Endothelial cell of umbilical vein (primary cell): ENCODE data around the gene MAEL. TPM values are rescaled to one million over a fixed set of nuclear protein-coding genes. Genes with fewer than 3 reads are reported as not detected.

Source experiments
- BruUV-seq: library from RNA; stranded (reverse); fragments of 400-500 nt; replicated peaks from 2 replicates; lab custom pipeline; 2021; lab: Mats Ljungman, UMichigan
- CTCF ChIA-PET: fragments of 300-600, 350-600 bp; sonication (Branson Sonifier 250); formaldehyde crosslinking; loops from one replicate; lab custom pipeline; 2021; ENCODE audit warnings: antibody characterized with exemption, inconsistent platforms; lab: Charles Lee
- POLR2A ChIA-PET: fragments of 300-600, 350-600 bp; sonication (Branson Sonifier 250); formaldehyde crosslinking; loops from one replicate; lab custom pipeline; 2021; ENCODE audit warnings: antibody characterized with exemption, inconsistent platforms; lab: Charles Lee
- DNase-seq: peaks from one replicate; pipeline ENCODE4 v3.0.0-alpha.2; 2011; ENCODE audit warnings: low read depth, low spot score
- FAIRE-seq: peaks from 2 replicates; lab custom pipeline; 2011; peaks lifted over from hg19 to GRCh38; lab: Jason Lieb, UNC
- H2AFZ ChIP-seq: 2 replicates; pipeline ENCODE4 v1.6.0; 2012; ENCODE audit warnings: low read depth, low read length, control low read depth, inconsistent platforms
- H3K27ac ChIP-seq: 2 replicates; pipeline ENCODE4 v1.5.1; 2011; ENCODE audit warnings: low read depth, mild to moderate bottlenecking, control low read depth, low read length, moderate library complexity; ENCODE audit not compliant: insufficient read depth
- H3K27me3 ChIP-seq, 2 experiments: 2 replicates each; pipeline versions ENCODE4 v1.6.0 to v1.6.1; 2011; ENCODE audit warnings: low read length in 2 of 2, mixed read lengths in 1 of 2; ENCODE audit not compliant: control insufficient read depth in 2 of 2, insufficient read depth in 2 of 2
- H3K36me3 ChIP-seq, 2 experiments: 2 replicates in 1 of 2; 3 replicates in 1 of 2; pipeline ENCODE4 v1.5.1; 2011; ENCODE audit warnings: low read length in 2 of 2, mild to moderate bottlenecking in 1 of 2, moderate library complexity in 1 of 2; ENCODE audit not compliant: control insufficient read depth in 2 of 2, insufficient read depth in 2 of 2; ENCODE audit errors: extremely low read depth in 1 of 2
- H3K4me1 ChIP-seq: 3 replicates; pipeline ENCODE4 v1.5.1; 2011; ENCODE audit warnings: mild to moderate bottlenecking, low read length; ENCODE audit not compliant: control insufficient read depth, insufficient read depth; ENCODE audit errors: extremely low read depth
- H3K4me2 ChIP-seq: 2 replicates; pipeline ENCODE4 v1.6.1; 2011; ENCODE audit warnings: low read length, control low read depth, mixed read lengths; ENCODE audit not compliant: insufficient read depth
- H3K4me3 ChIP-seq, 3 experiments: fragments of 200-600 bp in 1 of 3; sonication (generic), shearing (Covaris generic) in 1 of 3; replicated peaks in 1 of 3; 2 replicates each; pipeline ENCODE4 v1.5.1; 2011 to 2016; ENCODE audit warnings: control low read depth in 3 of 3, low read length in 3 of 3, mild to moderate bottlenecking in 2 of 3, inconsistent platforms in 1 of 3, low read depth in 1 of 3, moderate library complexity in 1 of 3; ENCODE audit not compliant: insufficient read depth in 1 of 3
- H3K79me2 ChIP-seq: 2 replicates; pipeline ENCODE4 v1.6.0; 2012; ENCODE audit warnings: low read length, inconsistent platforms; ENCODE audit not compliant: control insufficient read depth, insufficient read depth
- H3K9ac ChIP-seq: replicated peaks from 2 replicates; pipeline ENCODE3; 2011; ENCODE audit warnings: low read length, control low read depth; ENCODE audit not compliant: insufficient read depth; ENCODE audit errors: extremely low read depth
- H3K9me1 ChIP-seq: replicated peaks from 3 replicates; pipeline ENCODE4 v1.6.0; 2011; ENCODE audit warnings: mild to moderate bottlenecking, low read length; ENCODE audit not compliant: control insufficient read depth, insufficient read depth; ENCODE audit errors: extremely low read depth
- H3K9me3 ChIP-seq: replicated peaks from 2 replicates; pipeline ENCODE4 v1.5.1; 2012; ENCODE audit warnings: low read length, inconsistent platforms; ENCODE audit not compliant: control insufficient read depth, insufficient read depth
- H4K20me1 ChIP-seq: replicated peaks from 2 replicates; pipeline ENCODE3; 2011; ENCODE audit warnings: mild to moderate bottlenecking, low read length; ENCODE audit not compliant: control insufficient read depth, insufficient read depth; ENCODE audit errors: extremely low read depth
- EZH2 ChIP-seq: IDR thresholded peaks from 2 replicates; pipeline ENCODE4 v1.6.1; 2012; ENCODE audit warnings: borderline replicate concordance, low read depth, mild to moderate bottlenecking, moderate library complexity, low read length, inconsistent platforms; ENCODE audit not compliant: severe bottlenecking
- FOS ChIP-seq: IDR thresholded peaks from 2 replicates; pipeline ENCODE4 v1.6.1; 2011; ENCODE audit warnings: mild to moderate bottlenecking, low read length, moderate library complexity, borderline replicate concordance; ENCODE audit not compliant: insufficient read depth
- GATA2 ChIP-seq: IDR thresholded peaks from 2 replicates; pipeline ENCODE4 v1.7.0; 2011; ENCODE audit warnings: low read depth, mild to moderate bottlenecking, moderate library complexity, mixed read lengths, low read length; ENCODE audit not compliant: insufficient read length, insufficient read depth
- JUN ChIP-seq: IDR thresholded peaks from 2 replicates; pipeline ENCODE4 v1.6.1; 2011; ENCODE audit warnings: borderline replicate concordance, low read depth; ENCODE audit not compliant: insufficient read length, insufficient read depth
- MYC ChIP-seq: IDR thresholded peaks from one replicate; pipeline ENCODE4 v1.6.1; 2011; ENCODE audit warnings: mild to moderate bottlenecking, low read depth, low read length
- POLR2A ChIP-seq: IDR thresholded peaks from 2 replicates; pipeline ENCODE4 v1.6.1; 2012; ENCODE audit warnings: low read depth, mild to moderate bottlenecking, control low read depth, low read length
- POLR2AphosphoS5 ChIP-seq: IDR thresholded peaks from 2 replicates; pipeline ENCODE4 v1.6.1; 2012; ENCODE audit warnings: low read depth, mild to moderate bottlenecking, control low read depth, low read length, moderate library complexity; ENCODE audit not compliant: insufficient read depth
- dilution Hi-C: fragments of 300-500 bp; cut with MboI; formaldehyde crosslinking; loops from one replicate; pipeline ENCODE4 v1.15.0; 2019; ENCODE audit warnings: low sequenced_read_pairs; ENCODE audit not compliant: extremely low pct_ligation_motif_present
- intact Hi-C: fragments of 100-400 bp; cut with micrococcal nuclease; formaldehyde crosslinking; loops from one replicate; pipeline ENCODE4 v1.10.0; 2022
- polyA plus RNA-seq, 4 experiments: library from polyadenylated mRNA; depleted of rRNA in 3 of 4; stranded (reverse) in 3 of 4; unstranded in 1 of 4; fragments of >200 nt; gene quantifications; 2 replicates each; pipeline versions ENCODE4 v1.2.1 to v1.2.3, GENCODE V29; 2011 to 2012; ENCODE audit warnings: missing spikeins in 1 of 4
- total RNA-seq: library from RNA; stranded (reverse); gene quantifications from 2 replicates; pipeline ENCODE4 v1.2.3, GENCODE V29; 2021
- TF ChIP-seq, protein P1 (sequence below): IDR thresholded peaks from 2 replicates; pipeline ENCODE4 v1.6.1; 2011; ENCODE audit not compliant: insufficient read depth, insufficient read length
- TF ChIP-seq, protein P2 (sequence below), 2 donors: IDR thresholded peaks; 1 replicate in 1 of 2; 2 replicates in 1 of 2; pipeline ENCODE4 v1.5.1; 2011; ENCODE audit warnings: low read length in 2 of 2, mild to moderate bottlenecking in 2 of 2, moderate library complexity in 2 of 2, control low read depth in 1 of 2, inconsistent platforms in 1 of 2, low read depth in 1 of 2; ENCODE audit not compliant: insufficient read depth in 1 of 2; ENCODE audit errors: extremely low read depth in 1 of 2

MAEL gene
- total and polyA plus RNA-seq, 2 donors (not counting 3 experiments of a cell fraction or from before 2014, with no cell fraction given), result 0.04 TPM; not detected in 1

DNA sequence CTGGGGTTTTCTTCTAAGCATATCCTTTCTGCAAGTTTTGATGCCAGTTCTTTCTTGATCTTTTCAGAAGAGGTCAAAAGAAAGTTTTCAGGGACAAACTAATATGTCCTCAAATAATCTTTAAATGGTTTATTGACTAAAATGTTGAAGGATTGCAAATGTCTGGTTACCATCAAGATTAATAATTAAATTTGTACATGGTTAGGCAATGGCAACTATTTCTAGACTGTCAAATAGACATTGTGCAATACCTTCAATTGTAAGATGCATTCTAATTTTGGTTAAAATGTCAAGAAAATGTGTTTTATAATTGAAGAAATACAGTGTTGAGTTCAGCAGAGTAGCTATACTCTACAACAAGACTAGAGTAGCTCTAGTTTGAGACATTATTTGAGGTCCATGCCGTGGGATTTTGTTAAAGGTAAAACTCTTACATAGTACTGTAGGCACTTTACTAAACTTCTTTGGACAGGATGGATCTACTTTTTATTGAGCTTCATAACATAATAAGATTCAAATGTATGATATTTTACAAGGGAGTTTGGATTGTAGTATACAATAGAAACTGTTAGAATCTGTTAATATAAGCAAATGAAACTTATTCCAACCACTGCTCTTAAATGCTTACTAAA lies 22.6 kb downstream of the MAEL start:
- BruUV-seq, result no TSS peak
- CTCF ChIA-PET, result no interaction called here
- Histone ChIP-seq H3K27me3 (no peaks in the 10 kb centered on the region), H3K4me1 (no peaks in the 10 kb centered on the region), H3K36me3 (no peaks in the 10 kb centered on the region), H2AFZ (no peak overlapping the region), H3K27ac (no peak overlapping the region), H3K79me2 (no peaks in the 10 kb centered on the region), H3K4me3 (no peak overlapping the region), H3K4me2 (no peak overlapping the region), H3K9me1 (no peaks in the 10 kb centered on the region), H3K9ac (no peak overlapping the region), H4K20me1 (no peaks in the 10 kb centered on the region), H3K9me3 (no peaks in the 10 kb centered on the region)
- no peak for FAIRE-seq
- no peak for TF ChIP-seq GATA2
- TF ChIP-seq, protein P1, sequence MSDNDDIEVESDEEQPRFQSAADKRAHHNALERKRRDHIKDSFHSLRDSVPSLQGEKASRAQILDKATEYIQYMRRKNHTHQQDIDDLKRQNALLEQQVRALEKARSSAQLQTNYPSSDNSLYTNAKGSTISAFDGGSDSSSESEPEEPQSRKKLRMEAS, result no peak
- TF ChIP-seq POLR2A, result no peak
- no peak for TF ChIP-seq EZH2
- TF ChIP-seq POLR2AphosphoS5, result no peak
- no peak for TF ChIP-seq MYC
- TF ChIP-seq, protein P2, sequence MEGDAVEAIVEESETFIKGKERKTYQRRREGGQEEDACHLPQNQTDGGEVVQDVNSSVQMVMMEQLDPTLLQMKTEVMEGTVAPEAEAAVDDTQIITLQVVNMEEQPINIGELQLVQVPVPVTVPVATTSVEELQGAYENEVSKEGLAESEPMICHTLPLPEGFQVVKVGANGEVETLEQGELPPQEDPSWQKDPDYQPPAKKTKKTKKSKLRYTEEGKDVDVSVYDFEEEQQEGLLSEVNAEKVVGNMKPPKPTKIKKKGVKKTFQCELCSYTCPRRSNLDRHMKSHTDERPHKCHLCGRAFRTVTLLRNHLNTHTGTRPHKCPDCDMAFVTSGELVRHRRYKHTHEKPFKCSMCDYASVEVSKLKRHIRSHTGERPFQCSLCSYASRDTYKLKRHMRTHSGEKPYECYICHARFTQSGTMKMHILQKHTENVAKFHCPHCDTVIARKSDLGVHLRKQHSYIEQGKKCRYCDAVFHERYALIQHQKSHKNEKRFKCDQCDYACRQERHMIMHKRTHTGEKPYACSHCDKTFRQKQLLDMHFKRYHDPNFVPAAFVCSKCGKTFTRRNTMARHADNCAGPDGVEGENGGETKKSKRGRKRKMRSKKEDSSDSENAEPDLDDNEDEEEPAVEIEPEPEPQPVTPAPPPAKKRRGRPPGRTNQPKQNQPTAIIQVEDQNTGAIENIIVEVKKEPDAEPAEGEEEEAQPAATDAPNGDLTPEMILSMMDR (IDR thresholded peaks at IDR 0.05; ENCODE audit: extremely low read depth in 1 of 2, insufficient read depth in 1 of 2, low read depth in 1 of 2, low read length in 2 of 2), result no peak
- TF ChIP-seq FOS, result no peak
- TF ChIP-seq JUN, result no peak
- intact Hi-C loops (no loop called here), dilution Hi-C loops (no loop called here)
- no peak for DNase-seq
- POLR2A ChIA-PET, result no interaction called here
